ENCODE measurements around the gene APOC1.
"Not testable (repeated sequence)": the region's sequence is repeated elsewhere in the genome, so short reads cannot be mapped to it uniquely, and the experiment has no call there.

Gene APOC1

DNA sequence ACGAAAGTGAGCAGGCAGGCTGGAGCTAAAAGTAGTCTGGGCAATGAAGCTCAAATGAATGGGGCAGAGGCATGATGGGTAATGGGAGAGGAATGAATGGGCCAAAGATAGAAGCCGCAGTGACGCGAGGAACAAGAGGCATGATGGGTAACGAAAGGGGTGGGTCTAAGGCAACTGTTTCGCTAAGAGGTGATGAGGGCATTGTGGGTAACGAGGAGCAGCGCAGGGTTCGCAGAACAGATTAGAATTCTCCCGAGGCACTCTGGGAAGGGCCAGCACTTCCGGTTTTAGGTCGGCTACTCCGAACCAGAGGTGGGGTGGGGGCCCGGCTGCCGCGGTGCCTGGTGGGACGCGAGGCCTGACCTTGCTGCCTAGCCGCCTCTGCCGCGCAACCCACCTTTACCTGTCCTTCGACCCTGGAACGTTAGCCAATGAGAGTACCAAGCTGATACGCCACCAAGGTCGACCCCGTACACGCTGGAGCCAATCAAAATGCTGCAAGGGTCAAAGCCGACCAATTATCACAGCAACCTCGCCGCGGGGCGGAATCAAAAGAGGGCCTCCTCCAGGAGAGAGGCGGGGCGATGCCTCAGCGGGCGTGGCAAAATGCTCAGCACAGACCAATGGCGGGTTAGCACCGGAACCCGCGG lies 23.9 kb upstream of the APOC1 start:
- peak; percentile 100 for DNase-seq

DNA sequence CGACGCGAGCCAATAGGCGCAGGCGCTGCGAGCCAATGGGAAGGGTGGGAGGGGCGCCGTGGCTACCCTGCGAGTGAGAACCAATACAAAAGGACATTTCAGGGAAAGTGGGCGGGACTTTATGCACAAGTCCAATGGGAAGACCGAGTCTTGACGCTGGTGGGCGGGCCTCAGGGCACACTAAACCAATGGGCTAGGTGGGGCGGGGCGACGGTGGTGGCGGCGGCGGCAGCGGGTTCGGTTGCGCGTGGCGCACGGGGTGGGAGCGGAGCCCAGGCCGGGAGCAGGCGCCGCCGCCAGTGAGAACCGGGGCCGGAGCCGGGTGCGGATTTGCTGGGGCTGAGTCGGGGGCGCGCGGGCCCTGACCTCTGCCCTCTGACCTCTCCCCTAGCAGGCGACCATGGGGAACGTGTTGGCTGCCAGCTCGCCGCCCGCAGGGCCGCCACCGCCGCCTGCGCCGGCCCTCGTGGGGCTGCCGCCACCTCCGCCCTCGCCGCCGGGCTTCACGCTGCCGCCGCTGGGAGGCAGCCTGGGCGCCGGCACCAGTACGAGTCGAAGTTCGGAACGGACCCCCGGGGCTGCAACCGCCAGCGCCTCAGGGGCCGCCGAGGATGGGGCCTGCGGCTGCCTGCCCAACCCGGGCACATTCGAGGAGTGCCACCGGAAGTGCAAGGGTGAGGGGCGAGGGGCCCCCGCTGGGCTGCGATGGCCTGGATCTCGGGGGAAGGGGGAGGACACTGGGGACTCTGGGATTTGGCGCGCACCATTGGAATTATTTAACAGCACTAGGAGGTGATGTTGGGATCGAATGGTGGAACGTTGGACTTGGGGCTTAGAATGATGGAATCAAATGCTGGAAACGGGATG lies 23.2 kb upstream of the APOC1 start, which contains the start of gene TOMM40:
TOMM40 (plus strand) TSS at position 239 of the 867 bp plus-strand sequence; CDS start at position 401, 162 bp downstream.
- peak in 1 of 2 experiments; percentile 27 for DNase-seq

DNA sequence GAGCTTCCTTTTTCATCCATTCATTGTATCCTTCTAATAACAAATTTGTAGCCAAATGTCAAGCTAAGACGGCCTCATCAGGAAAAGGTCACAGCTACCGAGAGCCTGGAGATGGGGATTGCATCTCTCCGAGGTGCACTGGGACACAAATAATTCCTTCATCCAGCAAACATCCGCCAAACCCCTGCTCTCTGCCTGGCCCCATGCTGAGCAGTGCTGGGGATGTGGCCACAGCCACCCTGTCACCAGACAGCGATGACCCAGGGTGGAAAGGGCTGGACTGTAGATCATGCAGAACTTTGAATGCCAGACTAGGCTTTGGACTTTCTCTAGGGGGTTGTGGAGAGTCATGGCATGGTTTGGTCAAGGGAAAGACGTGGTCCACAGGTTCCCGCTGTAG lies 21.5 kb upstream of the APOC1 start:
- DNase-seq = no peak

DNA sequence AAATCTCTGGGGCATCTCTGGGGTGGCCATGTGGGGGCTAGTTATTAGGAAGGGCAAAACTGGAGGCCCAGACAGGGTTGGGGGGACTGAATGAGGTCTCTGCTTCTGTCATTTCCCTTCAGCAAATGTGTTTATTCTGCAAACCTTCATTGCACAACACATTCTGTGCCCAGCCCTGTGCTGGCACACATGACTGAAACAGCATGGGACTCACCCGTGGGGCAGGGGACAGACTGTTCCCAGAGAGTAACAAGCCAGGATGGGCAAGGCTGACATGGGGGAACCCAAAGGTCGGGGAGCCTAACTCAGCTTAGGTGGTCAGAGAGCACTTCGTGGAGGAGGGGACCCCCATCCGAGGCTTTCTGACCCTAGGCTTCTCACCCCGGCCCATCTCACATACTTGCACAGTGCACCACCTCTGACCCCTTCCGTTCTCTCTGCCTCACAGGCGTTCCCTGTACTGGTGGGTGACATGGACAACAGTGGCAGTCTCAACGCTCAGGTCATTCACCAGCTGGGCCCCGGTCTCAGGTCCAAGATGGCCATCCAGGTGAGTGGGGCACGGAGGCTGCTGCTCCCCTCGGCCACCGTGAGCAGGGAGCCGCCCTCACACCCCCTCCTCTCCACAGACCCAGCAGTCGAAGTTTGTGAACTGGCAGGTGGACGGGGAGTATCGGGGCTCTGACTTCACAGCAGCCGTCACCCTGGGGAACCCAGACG lies 20.9 kb upstream of the APOC1 start:
- no peak for DNase-seq

DNA sequence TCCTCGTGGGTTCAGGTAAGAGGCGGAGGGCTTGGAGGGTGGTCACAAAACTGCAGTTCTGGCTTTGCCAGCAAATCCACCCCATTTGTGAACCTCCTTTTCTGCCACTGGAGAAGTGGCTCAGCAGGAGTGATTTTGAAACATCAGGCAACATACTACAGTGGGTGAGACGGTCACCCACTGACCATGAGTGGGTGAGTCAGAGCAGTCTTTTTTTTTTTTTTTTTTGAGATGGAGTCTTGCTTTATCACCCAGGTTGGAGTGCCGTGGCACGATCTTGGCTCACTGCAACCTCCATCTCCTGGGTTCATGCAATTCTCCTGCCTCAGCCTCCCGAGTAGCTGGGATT lies 20.4 kb upstream of the APOC1 start:
- no peak for DNase-seq

DNA sequence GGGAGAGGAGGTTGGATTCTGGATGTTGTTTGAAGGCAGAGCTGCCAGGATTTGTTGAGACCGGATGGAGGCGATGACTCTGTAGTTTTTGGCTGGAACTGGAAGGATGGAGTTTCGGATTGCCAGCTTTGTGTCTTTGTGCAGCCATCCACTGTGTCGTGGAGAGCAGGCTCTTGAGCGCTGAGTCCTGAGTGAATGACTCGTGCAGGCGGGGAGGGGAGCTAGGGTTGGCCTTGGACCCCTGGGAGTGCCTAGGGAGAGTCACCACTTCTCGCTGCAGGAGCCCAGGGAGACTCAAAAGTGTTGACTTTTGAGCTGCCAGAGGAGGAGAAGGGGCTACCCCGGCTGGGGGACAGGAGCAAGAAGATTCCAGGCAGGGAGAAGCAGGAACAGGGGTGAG lies 19.5 kb upstream of the APOC1 start:
- DNase-seq = no peak

DNA sequence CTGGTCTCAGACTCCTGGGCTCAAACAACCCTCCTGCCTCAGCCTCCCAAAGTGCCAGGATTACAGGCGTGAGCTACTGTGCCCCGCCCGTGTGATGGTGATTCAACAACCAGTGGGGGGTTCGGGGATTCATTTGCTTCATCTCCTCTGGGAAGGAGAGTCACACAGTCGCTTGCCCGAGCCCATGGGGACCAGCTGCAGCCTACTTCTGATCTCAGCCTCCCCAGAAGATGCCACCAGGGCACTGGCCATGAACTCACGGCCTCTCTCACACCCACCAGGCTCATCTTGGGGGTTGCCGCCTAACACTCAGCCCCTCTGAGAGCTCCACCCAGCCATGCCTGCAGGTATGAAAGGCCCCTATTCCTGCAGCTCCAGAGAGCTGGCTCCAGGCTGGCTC lies 16.6 kb upstream of the APOC1 start:
- DNase-seq = no peak

DNA sequence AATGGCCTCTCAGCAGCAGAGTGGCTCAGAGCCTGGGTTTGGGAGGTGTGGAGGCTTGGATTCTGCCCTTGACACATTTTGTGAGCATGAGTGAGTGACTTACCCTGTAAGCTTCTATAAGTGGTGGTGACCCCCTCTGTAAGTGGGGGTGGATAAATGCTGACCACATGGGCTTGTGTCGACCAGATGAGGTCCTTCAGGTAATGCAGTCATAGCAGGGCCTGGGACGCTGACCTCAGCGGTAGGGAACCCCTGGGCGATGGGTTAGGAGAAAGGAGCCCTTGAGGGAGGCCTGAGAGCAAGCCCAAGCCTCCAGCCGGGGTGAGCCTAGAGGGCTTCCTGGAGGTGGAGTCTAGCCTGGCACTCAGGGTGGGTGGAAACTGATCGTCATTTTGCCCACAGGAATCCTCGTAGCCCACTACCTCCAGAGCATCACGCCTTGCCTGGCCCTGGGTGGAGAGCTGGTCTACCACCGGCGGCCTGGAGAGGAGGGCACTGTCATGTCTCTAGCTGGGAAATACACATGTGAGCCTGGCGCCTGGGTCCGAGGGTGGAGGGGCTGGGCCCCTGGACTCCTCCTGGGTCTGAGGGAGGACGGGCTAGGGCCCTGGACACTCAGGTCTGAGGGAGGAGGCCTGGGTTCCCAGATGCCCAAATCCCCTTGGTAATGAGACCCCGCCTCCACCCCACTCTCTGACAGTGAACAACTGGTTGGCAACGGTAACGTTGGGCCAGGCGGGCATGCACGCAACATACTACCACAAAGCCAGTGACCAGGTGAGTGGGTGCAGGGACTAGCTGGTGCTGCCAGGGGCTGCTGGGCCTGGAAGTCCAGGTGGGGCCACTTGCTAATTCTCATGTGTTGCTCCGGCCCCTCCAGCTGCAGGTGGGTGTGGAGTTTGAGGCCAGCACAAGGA lies 13.8 kb upstream of the APOC1 start:
- no peak for DNase-seq

DNA sequence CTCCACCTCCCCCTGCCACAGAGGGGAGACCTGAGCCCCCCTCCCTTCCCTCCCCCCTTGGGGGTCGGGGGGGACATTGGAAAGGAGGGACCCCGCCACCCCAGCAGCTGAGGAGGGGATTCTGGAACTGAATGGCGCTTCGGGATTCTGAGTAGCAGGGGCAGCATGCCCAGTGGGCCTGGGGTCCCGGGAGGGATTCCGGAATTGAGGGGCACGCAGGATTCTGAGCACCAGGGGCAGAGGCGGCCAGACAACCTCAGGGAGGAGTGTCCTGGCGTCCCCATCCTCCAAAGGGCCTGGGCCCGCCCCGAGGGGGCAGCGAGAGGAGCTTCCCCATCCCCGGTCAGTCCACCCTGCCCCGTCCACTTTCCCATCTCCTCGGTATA lies 11.2 kb upstream of the APOC1 start:
- DNase-seq = no peak

DNA sequence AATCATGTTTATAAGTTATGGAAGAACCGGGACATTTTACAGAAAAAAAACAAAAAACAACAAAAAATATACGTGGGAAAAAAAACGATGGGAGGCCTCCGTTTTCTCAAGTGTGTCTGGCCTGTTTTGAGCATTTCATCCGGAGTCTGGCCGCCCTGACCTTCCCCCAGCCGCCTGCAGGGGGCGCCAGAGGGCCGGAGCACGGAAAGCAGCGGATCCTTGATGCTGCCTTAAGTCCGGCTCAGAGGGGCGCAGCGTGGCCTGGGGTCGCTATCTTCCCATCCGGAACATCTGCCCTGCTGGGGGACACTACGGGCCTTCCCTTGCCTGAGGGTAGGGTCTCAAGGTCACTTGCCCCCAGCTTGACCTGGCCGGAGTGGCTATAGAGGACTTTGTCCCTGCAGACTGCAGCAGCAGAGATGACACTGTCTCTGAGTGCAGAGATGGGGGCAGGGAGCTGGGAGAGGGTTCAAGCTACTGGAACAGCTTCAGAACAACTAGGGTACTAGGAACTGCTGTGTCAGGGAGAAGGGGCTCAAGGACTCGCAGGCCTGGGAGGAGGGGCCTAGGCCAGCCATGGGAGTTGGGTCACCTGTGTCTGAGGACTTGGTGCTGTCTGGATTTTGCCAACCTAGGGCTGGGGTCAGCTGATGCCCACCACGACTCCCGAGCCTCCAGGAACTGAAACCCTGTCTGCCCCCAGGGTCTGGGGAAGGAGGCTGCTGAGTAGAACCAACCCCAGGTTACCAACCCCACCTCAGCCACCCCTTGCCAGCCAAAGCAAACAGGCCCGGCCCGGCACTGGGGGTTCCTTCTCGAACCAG lies 10.6 kb upstream of the APOC1 start:
- DNase-seq = peak; percentile 54 to 77

DNA sequence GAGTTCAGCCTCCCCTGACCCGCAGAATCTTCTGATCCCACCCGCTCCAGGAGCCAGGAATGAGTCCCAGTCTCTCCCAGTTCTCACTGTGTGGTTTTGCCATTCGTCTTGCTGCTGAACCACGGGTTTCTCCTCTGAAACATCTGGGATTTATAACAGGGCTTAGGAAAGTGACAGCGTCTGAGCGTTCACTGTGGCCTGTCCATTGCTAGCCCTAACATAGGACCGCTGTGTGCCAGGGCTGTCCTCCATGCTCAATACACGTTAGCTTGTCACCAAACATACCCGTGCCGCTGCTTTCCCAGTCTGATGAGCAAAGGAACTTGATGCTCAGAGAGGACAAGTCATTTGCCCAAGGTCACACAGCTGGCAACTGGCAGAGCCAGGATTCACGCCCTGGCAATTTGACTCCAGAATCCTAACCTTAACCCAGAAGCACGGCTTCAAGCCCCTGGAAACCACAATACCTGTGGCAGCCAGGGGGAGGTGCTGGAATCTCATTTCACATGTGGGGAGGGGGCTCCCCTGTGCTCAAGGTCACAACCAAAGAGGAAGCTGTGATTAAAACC lies 9.9 kb upstream of the APOC1 start:
- no peak for DNase-seq

DNA sequence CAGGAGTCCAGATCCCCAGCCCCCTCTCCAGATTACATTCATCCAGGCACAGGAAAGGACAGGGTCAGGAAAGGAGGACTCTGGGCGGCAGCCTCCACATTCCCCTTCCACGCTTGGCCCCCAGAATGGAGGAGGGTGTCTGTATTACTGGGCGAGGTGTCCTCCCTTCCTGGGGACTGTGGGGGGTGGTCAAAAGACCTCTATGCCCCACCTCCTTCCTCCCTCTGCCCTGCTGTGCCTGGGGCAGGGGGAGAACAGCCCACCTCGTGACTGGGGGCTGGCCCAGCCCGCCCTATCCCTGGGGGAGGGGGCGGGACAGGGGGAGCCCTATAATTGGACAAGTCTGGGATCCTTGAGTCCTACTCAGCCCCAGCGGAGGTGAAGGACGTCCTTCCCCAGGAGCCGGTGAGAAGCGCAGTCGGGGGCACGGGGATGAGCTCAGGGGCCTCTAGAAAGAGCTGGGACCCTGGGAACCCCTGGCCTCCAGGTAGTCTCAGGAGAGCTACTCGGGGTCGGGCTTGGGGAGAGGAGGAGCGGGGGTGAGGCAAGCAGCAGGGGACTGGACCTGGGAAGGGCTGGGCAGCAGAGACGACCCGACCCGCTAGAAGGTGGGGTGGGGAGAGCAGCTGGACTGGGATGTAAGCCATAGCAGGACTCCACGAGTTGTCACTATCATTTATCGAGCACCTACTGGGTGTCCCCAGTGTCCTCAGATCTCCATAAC lies 8.8 kb upstream of the APOC1 start, which contains the start of gene APOE:
APOE (plus strand) TSS at position 360 of the 724 bp plus-strand sequence. CDS start 829 bp downstream, outside the sequence.
- no peak for DNase-seq

DNA sequence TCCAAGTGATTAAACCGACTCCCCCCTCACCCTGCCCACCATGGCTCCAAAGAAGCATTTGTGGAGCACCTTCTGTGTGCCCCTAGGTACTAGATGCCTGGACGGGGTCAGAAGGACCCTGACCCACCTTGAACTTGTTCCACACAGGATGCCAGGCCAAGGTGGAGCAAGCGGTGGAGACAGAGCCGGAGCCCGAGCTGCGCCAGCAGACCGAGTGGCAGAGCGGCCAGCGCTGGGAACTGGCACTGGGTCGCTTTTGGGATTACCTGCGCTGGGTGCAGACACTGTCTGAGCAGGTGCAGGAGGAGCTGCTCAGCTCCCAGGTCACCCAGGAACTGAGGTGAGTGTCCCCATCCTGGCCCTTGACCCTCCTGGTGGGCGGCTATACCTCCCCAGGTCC lies 6.8 kb upstream of the APOC1 start:
- no peak for DNase-seq

DNA sequence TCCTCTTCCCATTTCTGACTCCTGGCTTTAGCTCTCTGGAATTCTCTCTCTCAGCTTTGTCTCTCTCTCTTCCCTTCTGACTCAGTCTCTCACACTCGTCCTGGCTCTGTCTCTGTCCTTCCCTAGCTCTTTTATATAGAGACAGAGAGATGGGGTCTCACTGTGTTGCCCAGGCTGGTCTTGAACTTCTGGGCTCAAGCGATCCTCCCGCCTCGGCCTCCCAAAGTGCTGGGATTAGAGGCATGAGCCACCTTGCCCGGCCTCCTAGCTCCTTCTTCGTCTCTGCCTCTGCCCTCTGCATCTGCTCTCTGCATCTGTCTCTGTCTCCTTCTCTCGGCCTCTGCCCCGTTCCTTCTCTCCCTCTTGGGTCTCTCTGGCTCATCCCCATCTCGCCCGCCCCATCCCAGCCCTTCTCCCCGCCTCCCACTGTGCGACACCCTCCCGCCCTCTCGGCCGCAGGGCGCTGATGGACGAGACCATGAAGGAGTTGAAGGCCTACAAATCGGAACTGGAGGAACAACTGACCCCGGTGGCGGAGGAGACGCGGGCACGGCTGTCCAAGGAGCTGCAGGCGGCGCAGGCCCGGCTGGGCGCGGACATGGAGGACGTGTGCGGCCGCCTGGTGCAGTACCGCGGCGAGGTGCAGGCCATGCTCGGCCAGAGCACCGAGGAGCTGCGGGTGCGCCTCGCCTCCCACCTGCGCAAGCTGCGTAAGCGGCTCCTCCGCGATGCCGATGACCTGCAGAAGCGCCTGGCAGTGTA lies 6.2 kb upstream of the APOC1 start:
- no peak for DNase-seq

DNA sequence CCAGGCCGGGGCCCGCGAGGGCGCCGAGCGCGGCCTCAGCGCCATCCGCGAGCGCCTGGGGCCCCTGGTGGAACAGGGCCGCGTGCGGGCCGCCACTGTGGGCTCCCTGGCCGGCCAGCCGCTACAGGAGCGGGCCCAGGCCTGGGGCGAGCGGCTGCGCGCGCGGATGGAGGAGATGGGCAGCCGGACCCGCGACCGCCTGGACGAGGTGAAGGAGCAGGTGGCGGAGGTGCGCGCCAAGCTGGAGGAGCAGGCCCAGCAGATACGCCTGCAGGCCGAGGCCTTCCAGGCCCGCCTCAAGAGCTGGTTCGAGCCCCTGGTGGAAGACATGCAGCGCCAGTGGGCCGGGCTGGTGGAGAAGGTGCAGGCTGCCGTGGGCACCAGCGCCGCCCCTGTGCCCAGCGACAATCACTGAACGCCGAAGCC lies 5.6 kb upstream of the APOC1 start:
- no peak for DNase-seq

DNA sequence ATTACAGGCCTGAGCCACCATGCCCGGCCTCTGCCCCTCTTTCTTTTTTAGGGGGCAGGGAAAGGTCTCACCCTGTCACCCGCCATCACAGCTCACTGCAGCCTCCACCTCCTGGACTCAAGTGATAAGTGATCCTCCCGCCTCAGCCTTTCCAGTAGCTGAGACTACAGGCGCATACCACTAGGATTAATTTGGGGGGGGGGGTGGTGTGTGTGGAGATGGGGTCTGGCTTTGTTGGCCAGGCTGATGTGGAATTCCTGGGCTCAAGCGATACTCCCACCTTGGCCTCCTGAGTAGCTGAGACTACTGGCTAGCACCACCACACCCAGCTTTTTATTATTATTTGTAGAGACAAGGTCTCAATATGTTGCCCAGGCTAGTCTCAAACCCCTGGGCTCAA lies 4.6 kb upstream of the APOC1 start:
- DNase-seq = no peak

DNA sequence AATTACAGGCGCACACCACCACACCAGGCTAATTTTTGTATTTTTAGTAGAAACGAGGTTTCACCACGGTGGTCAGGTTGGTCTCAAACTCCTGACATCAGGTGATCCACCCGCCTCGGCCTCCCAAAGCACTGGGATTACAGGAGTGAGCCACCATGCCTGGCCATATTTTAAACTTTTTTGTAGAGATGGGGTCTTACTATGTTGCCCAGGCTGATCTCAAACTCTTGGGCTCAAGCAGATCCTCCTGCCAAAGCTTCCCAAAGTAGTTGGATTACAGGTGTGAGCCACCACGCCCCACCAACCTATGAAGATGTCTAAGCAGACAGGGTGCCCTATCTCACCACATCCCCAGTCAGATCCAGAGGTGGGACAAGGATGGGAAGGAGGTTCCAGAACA lies 2.5 kb upstream of the APOC1 start:
- DNase-seq = not testable (repeated sequence)

DNA sequence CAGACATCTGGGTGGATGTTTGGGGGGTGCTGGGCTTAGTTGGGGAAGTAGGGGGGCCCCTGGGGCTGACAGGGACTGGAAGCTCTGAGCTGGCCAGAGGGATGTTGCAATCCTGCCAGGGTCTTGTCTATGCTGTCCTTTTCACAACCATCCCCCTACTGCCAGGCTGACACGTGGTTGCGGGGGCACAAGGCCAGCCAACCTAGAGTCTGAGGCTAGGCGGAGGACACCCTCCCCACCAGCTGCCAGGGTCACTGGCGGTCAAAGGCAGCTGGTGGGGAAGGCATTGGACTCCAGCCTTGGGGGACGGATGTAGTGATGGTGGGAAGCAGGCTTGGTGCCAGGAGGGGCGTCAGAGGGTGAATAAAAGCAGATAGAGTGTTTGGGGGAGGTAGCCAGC lies 1.6 kb upstream of the APOC1 start:
- no peak for DNase-seq

Data from stimulated activated CD4-positive, alpha-beta T cell treated with anti-CD3 and anti-CD28 coated beads, Interleukin-4, amount 100 ng/mL, for 4 hours (primary cell).